ENCODE measurements around the gene ALDH3B2.
"Not testable (repeated sequence)": the region's sequence is repeated elsewhere in the genome, so short reads cannot be mapped to it uniquely, and the experiment has no call there.

ALDH3B2 gene

GRCh38 chr11:67682126-67683034 is 8.0 kb upstream of the ALDH3B2 start:
- not testable (repeated sequence) for DNase-seq

GRCh38 chr11:67680696-67681470 is 6.5 kb upstream of the ALDH3B2 start:
- DNase-seq, result no peak

GRCh38 chr11:67675058-67675747 is 780 bp upstream of the ALDH3B2 start:
- no peak for DNase-seq

- no peak for DNase-seq
Measured at GRCh38 chr11:67673902-67674301, 521 bp downstream of the ALDH3B2 start.

GRCh38 chr11:67673358-67673757 is 1.1 kb downstream of the ALDH3B2 start:
- no peak for DNase-seq

- DNase-seq, result no peak
Measured at GRCh38 chr11:67671211-67671520, 3.3 kb downstream of the ALDH3B2 start.

GRCh38 chr11:67670316-67671210 is 3.9 kb downstream of the ALDH3B2 start:
- DNase-seq, result no peak

- DNase-seq, result no peak
Measured at GRCh38 chr11:67668192-67668551, 6.3 kb downstream of the ALDH3B2 start.

- no peak for DNase-seq
Measured at GRCh38 chr11:67667490-67668191, 6.8 kb downstream of the ALDH3B2 start.

- no peak for DNase-seq
Measured at GRCh38 chr11:67666676-67667489, 7.5 kb downstream of the ALDH3B2 start.

GRCh38 chr11:67666303-67666645 is 8.1 kb downstream of the ALDH3B2 start:
- DNase-seq, result no peak

GRCh38 chr11:67665541-67666302 is 8.7 kb downstream of the ALDH3B2 start:
- no peak for DNase-seq

- DNase-seq, result no peak
Measured at GRCh38 chr11:67664696-67665540, 9.5 kb downstream of the ALDH3B2 start.

GRCh38 chr11:67664213-67664585 is 10.2 kb downstream of the ALDH3B2 start:
- no peak for DNase-seq

GRCh38 chr11:67663532-67664212 is 10.8 kb downstream of the ALDH3B2 start:
- DNase-seq, result no peak

GRCh38 chr11:67662835-67663531 is 11.4 kb downstream of the ALDH3B2 start:
- no peak for DNase-seq

- no peak for DNase-seq
Measured at GRCh38 chr11:67662142-67662834, 12.1 kb downstream of the ALDH3B2 start.
